Tibial nerve (tissue), 3 donors: ENCODE results near the gene NFAT5.

ENCODE experiments used
- CTCF ChIP-seq, 5 experiments: fragments of 200-600 bp in 3 of 5; fragments of 450-650 bp in 2 of 5; sonication (generic) in 3 of 5; IDR thresholded peaks; one replicate each; pipeline ENCODE4 v1.5.1; 2016 to 2019; ENCODE audit warnings: antibody characterized with exemption in 5 of 5, mild to moderate bottlenecking in 3 of 5, moderate library complexity in 2 of 5
- POLR2A ChIP-seq, 2 donors: fragments of 450-650 bp; IDR thresholded peaks; one replicate each; pipeline ENCODE4 v1.6.1; 2017; ENCODE audit warnings: antibody characterized with exemption in 2 of 2, mild to moderate bottlenecking in 2 of 2, moderate library complexity in 2 of 2

- TF ChIP-seq CTCF (IDR thresholded peaks at IDR 0.05) (no peak), POLR2A (IDR thresholded peaks at IDR 0.05) (no peak)
Measured at GRCh38 chr16:69564845-69565670, 708 bp upstream of the NFAT5 start.
